KOPT-K1 (cell line): ENCODE measurements around the gene CASKIN2.

Source experiments
- H3K27ac ChIP-seq: fragments of 200-600 bp; sonication (generic); 2 replicates; pipeline ENCODE4 v1.5.1; 2016; ENCODE audit warnings: antibody characterized with exemption, mild to moderate bottlenecking, low read depth, low read length; ENCODE audit not compliant: poor library complexity, severe bottlenecking
- H3K36me3 ChIP-seq: fragments of 200-600 bp; sonication (generic); 2 replicates; pipeline ENCODE4 v1.5.1; 2017; ENCODE audit warnings: antibody characterized with exemption, mild to moderate bottlenecking, low read length, moderate library complexity; ENCODE audit not compliant: insufficient read depth
- H3K9me3 ChIP-seq: fragments of 200-600 bp; sonication (generic); 2 replicates; pipeline ENCODE4 v1.5.1; 2017; ENCODE audit warnings: antibody characterized with exemption, low read length, mild to moderate bottlenecking; ENCODE audit not compliant: insufficient read depth, poor library complexity, severe bottlenecking

CASKIN2 gene

GRCh38 chr17:75515496-75516254 is at the start of gene CASKIN2:
TSS of gene CASKIN2 (minus strand) at chr17:75515537. CDS start at chr17:75513804, 1,733 bp downstream.
- H3K27ac ChIP-seq: peak within 1 kb of the TSS; percentile 76
- H3K36me3 ChIP-seq: peaks cover 36% of the 10 kb centered on the region

DNA sequence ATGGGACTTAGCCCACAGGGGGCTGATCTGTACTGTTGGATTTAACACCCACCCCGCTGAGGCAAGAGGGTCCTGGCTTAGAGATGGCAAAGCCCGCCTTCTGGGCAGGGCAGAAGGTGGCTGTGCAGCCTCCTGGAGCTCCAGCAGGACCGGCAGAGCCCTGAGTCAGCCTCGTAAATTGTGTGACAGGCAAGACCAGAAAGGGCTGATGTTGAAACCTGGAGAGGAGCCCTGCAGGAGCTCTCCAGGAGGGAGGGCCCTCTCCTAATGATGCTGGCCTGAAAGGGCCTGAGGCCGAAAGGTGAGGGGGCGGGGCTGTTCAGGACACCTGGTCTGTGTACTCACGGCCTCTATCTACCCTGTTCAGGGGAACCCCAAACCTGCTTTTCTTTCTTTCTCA is 49.7 kb upstream of the CASKIN2 start:
- H3K36me3 ChIP-seq: no peaks in the 10 kb centered on the region
- H3K9me3 ChIP-seq: no peaks in the 10 kb centered on the region
- no peak overlapping the region for H3K27ac ChIP-seq

More at GRCh38 chr17:75515496-75516254, at the start of gene CASKIN2:
- no peaks in the 10 kb centered on the region for H3K9me3 ChIP-seq

GRCh38 chr17:75564195-75564594 is 48.9 kb upstream of the CASKIN2 start:
- H3K36me3 ChIP-seq: no peaks in the 10 kb centered on the region
- H3K27ac ChIP-seq: no peak overlapping the region
- no peaks in the 10 kb centered on the region for H3K9me3 ChIP-seq

- no peak overlapping the region for H3K27ac ChIP-seq
Measured at GRCh38 chr17:75563063-75563758, 47.9 kb upstream of the CASKIN2 start.

DNA sequence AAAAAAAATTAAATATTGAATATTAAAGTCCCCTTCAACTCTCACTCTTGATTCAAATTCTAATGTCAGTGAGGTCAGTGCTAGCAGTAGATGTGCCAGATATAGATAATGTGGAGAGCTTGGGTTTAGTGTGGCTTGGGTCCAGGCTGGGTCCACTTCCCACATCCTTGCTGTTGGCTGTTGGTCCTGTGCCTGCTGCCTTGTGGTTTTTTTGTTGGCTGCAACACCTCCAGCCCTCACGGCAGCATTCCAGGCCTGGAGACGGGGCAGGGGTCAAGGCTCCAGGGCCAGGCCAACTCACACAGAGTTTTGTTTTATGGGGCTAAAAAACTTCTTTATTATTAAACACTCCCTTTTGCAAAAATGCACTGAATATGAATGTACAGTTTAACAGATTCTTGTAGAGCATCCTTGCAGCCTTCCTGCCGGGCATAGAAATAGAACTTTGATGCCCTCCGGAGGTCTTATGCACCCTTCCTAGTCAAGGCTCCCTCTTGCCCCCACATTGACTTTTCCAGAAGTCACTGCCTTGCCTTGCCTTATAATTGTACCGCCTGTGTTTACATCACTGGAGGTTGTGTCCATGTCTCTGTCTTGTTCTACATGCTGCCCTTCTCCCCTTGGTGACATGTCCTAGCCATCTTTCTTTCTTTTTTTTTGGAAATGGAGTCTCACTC is 46.7 kb upstream of the CASKIN2 start:
- Histone ChIP-seq H3K27ac (no peak overlapping the region), H3K9me3 (no peaks in the 10 kb centered on the region), H3K36me3 (no peaks in the 10 kb centered on the region)

More at GRCh38 chr17:75563063-75563758, 47.9 kb upstream of the CASKIN2 start:
- Histone ChIP-seq H3K36me3 (no peaks in the 10 kb centered on the region), H3K9me3 (no peaks in the 10 kb centered on the region)

DNA sequence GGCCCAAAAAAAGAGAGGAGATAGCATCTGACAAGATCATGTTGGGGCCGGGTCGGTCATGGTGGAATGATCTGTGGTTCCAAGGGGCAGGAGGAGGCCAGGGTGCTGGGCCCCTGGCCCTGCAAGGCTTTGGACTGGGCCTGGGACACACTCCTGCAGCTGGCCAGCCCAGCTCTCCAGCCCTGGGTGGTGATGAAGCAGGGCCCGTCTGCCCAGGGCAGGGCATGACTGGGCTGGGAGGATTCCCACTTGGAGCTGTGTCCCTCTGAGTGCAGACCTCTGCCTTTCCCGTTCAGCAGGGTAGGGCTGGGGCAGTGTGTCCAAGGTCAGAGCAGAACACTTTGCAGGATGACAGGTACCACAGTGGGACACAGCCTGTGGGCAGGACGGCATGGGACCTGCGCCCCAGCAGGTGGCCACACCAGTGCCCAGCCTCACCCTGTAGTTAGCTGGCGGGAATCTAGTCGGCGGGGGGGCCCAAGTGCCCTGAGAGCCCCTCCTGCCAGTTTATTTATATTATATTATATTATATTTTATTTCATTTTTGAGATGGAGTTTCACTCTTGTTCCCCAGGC is 44.7 kb upstream of the CASKIN2 start:
- Histone ChIP-seq H3K27ac (no peak overlapping the region), H3K36me3 (no peaks in the 10 kb centered on the region), H3K9me3 (no peaks in the 10 kb centered on the region)

- no peak overlapping the region for H3K27ac ChIP-seq
- H3K9me3 ChIP-seq: no peaks in the 10 kb centered on the region
Measured at GRCh38 chr17:75558666-75559530, 43.6 kb upstream of the CASKIN2 start.

GRCh38 chr17:75557852-75558665 is 42.7 kb upstream of the CASKIN2 start:
- Histone ChIP-seq H3K9me3 (no peaks in the 10 kb centered on the region), H3K36me3 (no peaks in the 10 kb centered on the region), H3K27ac (no peak overlapping the region)

More at GRCh38 chr17:75558666-75559530, 43.6 kb upstream of the CASKIN2 start:
- H3K36me3 ChIP-seq: no peaks in the 10 kb centered on the region

GRCh38 chr17:75557075-75557851 is 41.9 kb upstream of the CASKIN2 start:
- no peaks in the 10 kb centered on the region for H3K36me3 ChIP-seq
- no peaks in the 10 kb centered on the region for H3K9me3 ChIP-seq
- H3K27ac ChIP-seq: no peak overlapping the region

DNA sequence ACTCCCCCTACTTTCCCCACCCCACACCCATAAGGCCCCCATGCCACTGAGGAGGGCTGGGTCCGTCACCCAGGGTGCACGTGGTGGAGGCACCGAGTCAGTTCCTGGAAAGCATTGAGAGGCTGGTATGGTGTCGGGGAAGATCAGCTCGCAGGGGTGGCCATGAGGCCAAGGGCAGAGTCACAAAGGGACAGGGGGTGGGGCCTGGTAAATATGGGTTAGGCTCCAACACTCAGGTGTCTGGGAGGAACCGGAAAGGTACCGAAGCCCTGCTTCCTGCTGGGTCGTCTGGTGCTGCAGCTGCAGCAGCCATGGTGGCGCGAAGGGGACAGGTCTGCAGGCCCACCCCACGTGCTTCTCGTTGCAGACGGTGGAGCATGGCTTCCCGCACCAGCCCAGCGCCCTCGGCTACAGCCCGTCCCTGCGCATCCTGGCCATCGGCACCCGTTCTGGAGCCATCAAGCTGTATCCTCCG is 40.4 kb upstream of the CASKIN2 start:
- H3K9me3 ChIP-seq: no peaks in the 10 kb centered on the region
- no peak overlapping the region for H3K27ac ChIP-seq
- H3K36me3 ChIP-seq: no peaks in the 10 kb centered on the region

- no peaks in the 10 kb centered on the region for H3K9me3 ChIP-seq
- H3K36me3 ChIP-seq: no peaks in the 10 kb centered on the region
- no peak overlapping the region for H3K27ac ChIP-seq
Measured at GRCh38 chr17:75553295-75554110, 38.2 kb upstream of the CASKIN2 start.
